Neural crest cell (in vitro differentiated cells): Measurements from ENCODE around the gene PARVA. TPM values are rescaled to one million over a fixed set of nuclear protein-coding genes. Genes with fewer than 3 reads are reported as not detected.

Source experiments
- DNase-seq: peaks from one replicate; pipeline ENCODE4 v3.0.0; 2021; ENCODE audit warnings: low read depth, mixed read lengths, low spot score
- H3K27ac Mint-ChIP-seq: one replicate; pipeline ENCODE4 v1.8.0; 2021; ENCODE audit warnings: mild to moderate bottlenecking, mixed read lengths; ENCODE audit not compliant: unreplicated experiment
- H3K27me3 Mint-ChIP-seq: 2 replicates; pipeline ENCODE4 v1.8.0; 2021; ENCODE audit warnings: low read depth, mild to moderate bottlenecking, mixed read lengths
- H3K36me3 Mint-ChIP-seq: 2 replicates; pipeline ENCODE4 v1.8.0; 2021; ENCODE audit warnings: low read depth, mild to moderate bottlenecking, mixed read lengths
- H3K4me1 Mint-ChIP-seq: 2 replicates; pipeline ENCODE4 v1.8.0; 2021; ENCODE audit warnings: mixed read lengths
- H3K4me3 Mint-ChIP-seq: one replicate; pipeline ENCODE4 v1.8.0; 2021; ENCODE audit warnings: mild to moderate bottlenecking, mixed read lengths
- H3K9me3 Mint-ChIP-seq: 2 replicates; pipeline ENCODE4 v1.8.0; 2021; ENCODE audit warnings: mixed read lengths
- CTCF ChIP-seq: fragments of 200-600 bp; sonication (generic); conservative IDR thresholded peaks from 2 replicates; pipeline ENCODE4 v1.5.0; 2021; ENCODE audit warnings: antibody characterized with exemption, mild to moderate bottlenecking
- total RNA-seq: library from RNA; stranded (reverse); gene quantifications from 2 replicates; pipeline ENCODE4 v1.2.1, GENCODE V29; 2021

PARVA gene
- total RNA-seq, 1 donor from 2014 or later = 36.2 TPM

GRCh38 chr11:12394601-12395000 is 17.2 kb downstream of the PARVA start:
- TF ChIP-seq CTCF = no peak
- peaks cover 8% of the 10 kb centered on the region for H3K9me3 Mint-ChIP-seq
- H3K4me3 Mint-ChIP-seq = no peak overlapping the region
- H3K27me3 Mint-ChIP-seq = no peaks in the 10 kb centered on the region
- DNase-seq = no peak
- peaks cover 29% of the 10 kb centered on the region for H3K36me3 Mint-ChIP-seq
- no peaks in the 10 kb centered on the region for H3K4me1 Mint-ChIP-seq
- no peak overlapping the region for H3K27ac Mint-ChIP-seq

- Mint-ChIP-seq H3K4me1 (no peaks in the 10 kb centered on the region), H3K4me3 (no peak overlapping the region), H3K9me3 (peaks cover 8% of the 10 kb centered on the region), H3K27me3 (no peaks in the 10 kb centered on the region), H3K36me3 (peaks cover 29% of the 10 kb centered on the region), H3K27ac (no peak overlapping the region)
- TF ChIP-seq CTCF = no peak
- DNase-seq = no peak
These were observed 18.0 kb downstream of the PARVA start for GRCh38 chr11:12395333-12395732.

- H3K9me3 Mint-ChIP-seq = peaks cover 8% of the 10 kb centered on the region
- no peak for TF ChIP-seq CTCF
- no peak overlapping the region for H3K27ac Mint-ChIP-seq
- H3K4me3 Mint-ChIP-seq = no peak overlapping the region
- H3K36me3 Mint-ChIP-seq = peaks cover 29% of the 10 kb centered on the region
- H3K4me1 Mint-ChIP-seq = no peaks in the 10 kb centered on the region
- DNase-seq = no peak
- H3K27me3 Mint-ChIP-seq = no peaks in the 10 kb centered on the region
These were observed 20.6 kb downstream of the PARVA start for GRCh38 chr11:12397931-12398334.

- Mint-ChIP-seq H3K36me3 (peaks cover 19% of the 10 kb centered on the region), H3K27me3 (no peaks in the 10 kb centered on the region), H3K4me1 (no peaks in the 10 kb centered on the region), H3K4me3 (no peak overlapping the region), H3K9me3 (peaks cover 3% of the 10 kb centered on the region), H3K27ac (no peak overlapping the region)
- TF ChIP-seq CTCF = no peak
- no peak for DNase-seq
These were observed 22.0 kb downstream of the PARVA start for GRCh38 chr11:12399355-12399754.

- no peak for DNase-seq
- H3K4me1 Mint-ChIP-seq = no peaks in the 10 kb centered on the region
- H3K36me3 Mint-ChIP-seq = peaks cover 3% of the 10 kb centered on the region
- no peak for TF ChIP-seq CTCF
- H3K4me3 Mint-ChIP-seq = no peak overlapping the region
- no peaks in the 10 kb centered on the region for H3K9me3 Mint-ChIP-seq
- H3K27ac Mint-ChIP-seq = no peak overlapping the region
- no peaks in the 10 kb centered on the region for H3K27me3 Mint-ChIP-seq
These were observed 24.7 kb downstream of the PARVA start for GRCh38 chr11:12402025-12402424.

- H3K27ac Mint-ChIP-seq = no peak overlapping the region
- TF ChIP-seq CTCF = no peak
These were observed 25.3 kb downstream of the PARVA start for GRCh38 chr11:12402691-12403120.

More at GRCh38 chr11:12402691-12403120, 25.3 kb downstream of the PARVA start:
- Mint-ChIP-seq H3K4me3 (no peak overlapping the region), H3K4me1 (no peaks in the 10 kb centered on the region), H3K9me3 (no peaks in the 10 kb centered on the region), H3K36me3 (peaks cover 3% of the 10 kb centered on the region), H3K27me3 (no peaks in the 10 kb centered on the region)
- DNase-seq = no peak
